Panc1 (cell line): ENCODE data around the gene GTF2I.
"Not testable (repeated sequence)": the region's sequence is repeated elsewhere in the genome, so short reads cannot be mapped to it uniquely, and the experiment has no call there.

ENCODE experiments used
- CTCF ChIP-seq: fragments of 450-650 bp; IDR thresholded peaks from 2 replicates; pipeline ENCODE4 v1.5.1; 2017; ENCODE audit warnings: mild to moderate bottlenecking
- POLR2AphosphoS5 ChIP-seq: IDR thresholded peaks from 2 replicates; pipeline ENCODE4 v1.6.1; 2012; ENCODE audit warnings: mild to moderate bottlenecking, low read depth, low read length, moderate library complexity
- REST ChIP-seq, 2 experiments: IDR thresholded peaks; 2 replicates each; pipeline ENCODE4 v1.6.1; 2011 to 2012; ENCODE audit warnings: low read depth in 2 of 2, control low read depth in 1 of 2, low read length in 1 of 2, mild to moderate bottlenecking in 1 of 2, moderate library complexity in 1 of 2; ENCODE audit not compliant: insufficient read depth in 1 of 2
- TCF7L2 ChIP-seq: IDR thresholded peaks from 2 replicates; pipeline ENCODE4 v1.6.1; 2011; ENCODE audit warnings: mild to moderate bottlenecking, low read depth, low read length, inconsistent platforms

- TF ChIP-seq CTCF; POLR2AphosphoS5; REST (IDR thresholded peaks at IDR 0.05; ENCODE audit: insufficient read depth in 1 of 2, low read depth in 2 of 2, low read length in 1 of 2); TCF7L2: not testable (repeated sequence)
Measured at GRCh38 chr7:74797848-74798622, 140.5 kb downstream of the GTF2I start.
